ENCODE measurements around the gene EXTL1. TPM values are rescaled to one million over a fixed set of nuclear protein-coding genes. Genes with fewer than 3 reads are reported as not detected.

EXTL1 gene
- total and polyA plus RNA-seq, 4 donors = 0.08 to 0.63 (median 0.31) TPM

DNA sequence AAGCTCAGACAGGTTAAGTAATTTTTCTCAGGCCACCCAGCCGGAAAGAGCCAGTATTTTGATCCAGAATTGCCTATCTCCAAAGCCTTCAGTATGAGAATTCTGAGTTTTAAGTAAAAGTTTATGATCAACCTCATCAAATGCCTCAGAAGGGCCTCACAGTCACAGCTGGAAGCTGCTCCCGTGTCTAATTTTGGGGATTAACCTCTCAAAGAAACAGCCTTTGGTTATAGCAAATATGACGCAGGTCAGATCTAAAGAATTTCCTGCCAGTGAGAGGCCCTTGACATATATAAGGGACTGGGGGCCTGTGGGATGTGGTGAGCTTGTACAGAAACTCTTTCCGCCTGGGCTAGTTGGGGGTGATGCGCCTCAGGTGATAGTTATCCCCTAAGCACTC lies 2.3 kb downstream of the EXTL1 start:
- Histone ChIP-seq H3K27me3 (ENCODE audit: control insufficient read depth in 3 of 3, insufficient read depth in 3 of 3, low read length in 2 of 3) (no peaks in the 10 kb centered on the region), H3K36me3 (ENCODE audit: control insufficient read depth in 4 of 4, insufficient read depth in 4 of 4, low read length in 4 of 4) (no peaks in the 10 kb centered on the region), H3K9ac (ENCODE audit: insufficient read depth in 1 of 2, low read length in 2 of 2) (no peak overlapping the region), H3K9me3 (ENCODE audit: control insufficient read depth in 4 of 4, insufficient read depth in 3 of 4, low read length in 3 of 4) (no peaks in the 10 kb centered on the region), H3K27ac (ENCODE audit: low read depth in 1 of 2, low read length in 1 of 2) (peak overlapping the region in 1 of 2 donors; percentile 45), H3K4me3 (no peak overlapping the region), H3K4me1 (ENCODE audit: control insufficient read depth in 5 of 5, insufficient read depth in 5 of 5, low read length in 5 of 5) (peaks cover 0 to 13% (median 0%) of the 10 kb centered on the region in 5 donors)
- WGBS, 2 donors = 87 to 90% methylated on average over 5 of the region's 5 CpGs
- DNase-seq (no peak), ATAC-seq (ENCODE audit: insufficient read depth, low FRiP score) (no peak)
- TF ChIP-seq, protein P1, sequence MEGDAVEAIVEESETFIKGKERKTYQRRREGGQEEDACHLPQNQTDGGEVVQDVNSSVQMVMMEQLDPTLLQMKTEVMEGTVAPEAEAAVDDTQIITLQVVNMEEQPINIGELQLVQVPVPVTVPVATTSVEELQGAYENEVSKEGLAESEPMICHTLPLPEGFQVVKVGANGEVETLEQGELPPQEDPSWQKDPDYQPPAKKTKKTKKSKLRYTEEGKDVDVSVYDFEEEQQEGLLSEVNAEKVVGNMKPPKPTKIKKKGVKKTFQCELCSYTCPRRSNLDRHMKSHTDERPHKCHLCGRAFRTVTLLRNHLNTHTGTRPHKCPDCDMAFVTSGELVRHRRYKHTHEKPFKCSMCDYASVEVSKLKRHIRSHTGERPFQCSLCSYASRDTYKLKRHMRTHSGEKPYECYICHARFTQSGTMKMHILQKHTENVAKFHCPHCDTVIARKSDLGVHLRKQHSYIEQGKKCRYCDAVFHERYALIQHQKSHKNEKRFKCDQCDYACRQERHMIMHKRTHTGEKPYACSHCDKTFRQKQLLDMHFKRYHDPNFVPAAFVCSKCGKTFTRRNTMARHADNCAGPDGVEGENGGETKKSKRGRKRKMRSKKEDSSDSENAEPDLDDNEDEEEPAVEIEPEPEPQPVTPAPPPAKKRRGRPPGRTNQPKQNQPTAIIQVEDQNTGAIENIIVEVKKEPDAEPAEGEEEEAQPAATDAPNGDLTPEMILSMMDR (IDR thresholded peaks at IDR 0.05; ENCODE audit: control extremely low read depth, extremely low read depth) = no peak

DNA sequence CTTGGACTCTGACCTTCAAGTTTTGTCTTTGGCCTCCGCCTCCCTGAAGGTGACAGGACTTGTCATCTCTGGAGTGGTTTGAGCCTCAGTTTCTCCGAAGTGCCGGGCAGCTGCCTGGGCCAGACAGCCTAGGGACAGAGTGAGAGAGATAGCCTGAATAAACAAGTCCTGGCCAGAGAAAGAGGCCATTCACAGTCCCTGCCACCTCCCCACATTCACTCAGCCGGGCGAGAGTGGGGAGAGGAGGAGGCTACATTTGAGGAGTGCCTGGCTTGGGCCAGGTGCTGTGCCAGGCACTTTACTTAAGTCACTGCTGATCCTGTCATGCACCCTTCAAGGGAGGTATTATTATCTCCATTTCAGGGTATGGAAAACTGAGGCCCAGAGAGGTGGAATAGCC lies 3.5 kb downstream of the EXTL1 start:
- Histone ChIP-seq H3K36me3 (ENCODE audit: control insufficient read depth in 4 of 4, insufficient read depth in 4 of 4, low read length in 4 of 4) (no peaks in the 10 kb centered on the region), H3K9ac (ENCODE audit: insufficient read depth in 1 of 2, low read length in 2 of 2) (no peak overlapping the region), H3K27me3 (ENCODE audit: control insufficient read depth in 3 of 3, insufficient read depth in 3 of 3, low read length in 2 of 3) (no peaks in the 10 kb centered on the region), H3K4me1 (ENCODE audit: control insufficient read depth in 5 of 5, insufficient read depth in 5 of 5, low read length in 5 of 5) (peaks cover 0 to 13% (median 0%) of the 10 kb centered on the region in 5 donors), H3K4me3 (no peak overlapping the region), H3K9me3 (ENCODE audit: control insufficient read depth in 4 of 4, insufficient read depth in 3 of 4, low read length in 3 of 4) (no peaks in the 10 kb centered on the region), H3K27ac (ENCODE audit: low read depth in 1 of 2, low read length in 1 of 2) (no peak overlapping the region)
- ATAC-seq (ENCODE audit: insufficient read depth, low FRiP score) (no peak), DNase-seq (no peak)
- 77 to 84% methylated on average over 5 of the region's 5 CpGs for WGBS, 2 donors
- TF ChIP-seq, protein P1 (IDR thresholded peaks at IDR 0.05; ENCODE audit: control extremely low read depth, extremely low read depth) = no peak

DNA sequence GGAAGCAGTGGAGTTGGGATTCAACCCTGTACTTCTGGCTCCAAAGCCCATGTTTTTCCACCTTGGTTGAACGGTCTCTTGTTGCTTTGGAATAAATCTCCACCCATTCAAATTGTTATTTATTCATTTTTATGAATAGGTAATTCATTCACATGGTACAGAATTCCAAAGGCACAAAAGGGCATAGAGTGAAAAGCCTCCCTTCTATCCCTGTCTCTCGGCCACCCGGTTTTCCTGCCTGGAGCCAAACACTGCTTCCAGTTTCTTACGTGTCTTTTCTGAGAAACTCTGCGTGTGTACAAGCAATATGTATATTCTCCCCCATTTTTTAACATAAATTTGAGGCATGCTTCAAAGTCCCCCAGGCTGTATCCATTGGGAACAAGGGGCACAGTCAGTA lies 3.9 kb downstream of the EXTL1 start:
- TF ChIP-seq, protein P1 (IDR thresholded peaks at IDR 0.05; ENCODE audit: control extremely low read depth, extremely low read depth) = no peak
- Histone ChIP-seq H3K9me3 (ENCODE audit: control insufficient read depth in 4 of 4, insufficient read depth in 3 of 4, low read length in 3 of 4) (no peaks in the 10 kb centered on the region), H3K27me3 (ENCODE audit: control insufficient read depth in 3 of 3, insufficient read depth in 3 of 3, low read length in 2 of 3) (no peaks in the 10 kb centered on the region), H3K36me3 (ENCODE audit: control insufficient read depth in 4 of 4, insufficient read depth in 4 of 4, low read length in 4 of 4) (no peaks in the 10 kb centered on the region), H3K27ac (ENCODE audit: low read depth in 1 of 2, low read length in 1 of 2) (no peak overlapping the region), H3K4me1 (ENCODE audit: control insufficient read depth in 5 of 5, insufficient read depth in 5 of 5, low read length in 5 of 5) (peaks cover 0 to 13% (median 0%) of the 10 kb centered on the region in 5 donors), H3K9ac (ENCODE audit: insufficient read depth in 1 of 2, low read length in 2 of 2) (no peak overlapping the region), H3K4me3 (no peak overlapping the region)
- DNase-seq = no peak
- ATAC-seq (ENCODE audit: insufficient read depth, low FRiP score) = no peak
- WGBS, 2 donors = 79 to 95% methylated on average over 5 of the region's 5 CpGs

All from lung (tissue), 12 donors.